T-cell (primary cell): ENCODE data around the gene BCL11B. TPM values are rescaled to one million over a fixed set of nuclear protein-coding genes. Genes with fewer than 3 reads are reported as not detected.

Experiments used
- ATAC-seq, 4 experiments: fragments of 200-7000 bp in 3 of 4; fragments of 150-1000 bp in 1 of 4; cut with Tn5 transposase; replicated peaks in 1 of 4; 1 replicate in 3 of 4; 2 replicates in 1 of 4; pipeline ENCODE4 v1.10.0; 2021; ENCODE audit warnings: moderate library complexity in 3 of 4, mild to moderate bottlenecking in 2 of 4, moderate number of reproducible peaks in 1 of 4
- CTCF ChIA-PET, 2 donors: fragments of 300-600 bp; sonication (Branson Sonifier 250); formaldehyde crosslinking; loops; one replicate each; lab custom pipeline; 2022; ENCODE audit warnings: antibody characterized with exemption in 2 of 2; lab: Charles Lee
- POLR2A ChIA-PET, 2 donors: fragments of 300-600 bp; sonication (Branson Sonifier 250); formaldehyde crosslinking; loops; one replicate each; lab custom pipeline; 2022; ENCODE audit warnings: antibody characterized with exemption in 2 of 2; lab: Charles Lee
- DNase-seq, 35 experiments: peaks; one replicate each; pipeline versions ENCODE4 v3.0.0 to v3.0.0-alpha.2; 2013 to 2023
- H3K27ac ChIP-seq: one replicate; pipeline ENCODE4 v1.5.1; 2013; ENCODE audit warnings: low read length
- H3K27me3 ChIP-seq, 2 experiments: replicated peaks in 1 of 2; 1 replicate in 1 of 2; 2 replicates in 1 of 2; pipeline versions ENCODE4 v1.6.1 to v1.7.0; 2013; ENCODE audit warnings: low read length in 1 of 2, mixed read lengths in 1 of 2; ENCODE audit not compliant: control insufficient read depth in 2 of 2, insufficient read depth in 2 of 2; ENCODE audit errors: extremely low read depth in 1 of 2
- H3K36me3 ChIP-seq, 2 donors: 1 replicate in 1 of 2; 2 replicates in 1 of 2; pipeline versions ENCODE4 v1.6.1 to v1.7.0; 2013; ENCODE audit warnings: low read length in 1 of 2; ENCODE audit not compliant: control insufficient read depth in 2 of 2, insufficient read depth in 1 of 2; ENCODE audit errors: extremely low read depth in 1 of 2
- H3K4me1 ChIP-seq, 2 experiments: 1 replicate in 1 of 2; 2 replicates in 1 of 2; pipeline versions ENCODE4 v1.6.1 to v1.7.0; 2013; ENCODE audit warnings: low read length in 2 of 2, mixed read lengths in 1 of 2; ENCODE audit not compliant: insufficient read depth in 2 of 2, control insufficient read depth in 1 of 2; ENCODE audit errors: extremely low read depth in 1 of 2
- H3K4me3 ChIP-seq, 2 donors: 1 replicate in 1 of 2; 2 replicates in 1 of 2; pipeline versions ENCODE4 v1.5.1 to v1.7.0; 2013; ENCODE audit warnings: mild to moderate bottlenecking in 2 of 2, low read length in 1 of 2, moderate library complexity in 1 of 2; ENCODE audit not compliant: control insufficient read depth in 1 of 2; ENCODE audit errors: extremely low read depth in 1 of 2
- H3K9me3 ChIP-seq: 2 replicates; pipeline ENCODE4 v1.7.0; 2013
- H3K27ac Mint-ChIP-seq, 2 donors: one replicate each; pipeline ENCODE4 v1.8.0; 2020 to 2021; ENCODE audit warnings: mild to moderate bottlenecking in 2 of 2, mixed read lengths in 2 of 2
- H3K27me3 Mint-ChIP-seq, 2 donors: one replicate each; pipeline ENCODE4 v1.8.0; 2021 to 2022; ENCODE audit warnings: mixed read lengths in 2 of 2
- H3K36me3 Mint-ChIP-seq: one replicate; pipeline ENCODE4 v1.8.0; 2021; ENCODE audit warnings: mixed read lengths
- H3K4me1 Mint-ChIP-seq, 3 donors: one replicate each; pipeline ENCODE4 v1.8.0; 2020 to 2022; ENCODE audit warnings: mixed read lengths in 3 of 3, mild to moderate bottlenecking in 1 of 3
- H3K4me3 Mint-ChIP-seq, 3 donors: one replicate each; pipeline ENCODE4 v1.8.0; 2020 to 2022; ENCODE audit warnings: mild to moderate bottlenecking in 3 of 3, mixed read lengths in 3 of 3, moderate library complexity in 3 of 3
- H3K9me3 Mint-ChIP-seq, 3 donors: one replicate each; pipeline ENCODE4 v1.8.0; 2020 to 2022; ENCODE audit warnings: mixed read lengths in 3 of 3
- WGBS: methylation state at CpG from one replicate; pipeline ENCODE4 v1.1.5; 2013; ENCODE audit warnings: missing lambda C conversion rate; ENCODE audit not compliant: insufficient coverage; 5-methylcytosine and 5-hydroxymethylcytosine counted together
- total RNA-seq, 35 experiments: library from RNA in 6 of 35; stranded (reverse) in 6 of 35; fragments of 120-200 nt in 1 of 35; gene quantifications; one replicate each; pipeline versions ENCODE4 v1.2.1 to v1.2.4 and lab custom pipeline; 2013 to 2026

The BCL11B gene
- total RNA-seq, 5 donors from 2014 or later (not counting 1 experiment from before 2014, with no cell fraction given), result 181 to 240 (median 196) TPM

DNA sequence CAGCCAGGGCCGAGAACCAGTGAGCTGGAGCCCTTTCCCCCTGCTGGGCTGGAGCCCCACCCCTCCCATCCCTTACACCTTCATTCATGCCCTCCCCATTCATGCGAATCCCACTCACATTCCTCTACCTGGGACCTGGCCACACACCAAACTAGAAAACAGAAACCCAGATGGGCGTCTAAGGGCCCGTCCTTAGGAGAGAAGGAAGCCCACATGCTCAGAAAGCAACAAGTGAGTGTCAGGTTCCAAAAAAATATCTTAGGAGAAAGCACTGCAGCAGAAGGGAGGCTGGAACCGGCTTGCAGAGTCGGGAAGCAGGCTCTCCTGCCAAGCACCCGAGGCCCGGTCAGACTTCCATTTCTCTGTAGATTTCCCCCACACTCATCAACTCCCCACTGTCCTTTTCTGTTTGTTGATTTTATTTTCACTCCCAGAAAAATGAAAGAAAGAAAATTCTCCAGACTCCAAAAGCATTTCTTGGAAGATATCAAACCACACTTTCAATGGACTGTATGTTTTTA, 13.6 kb downstream of the BCL11B start:
- Mint-ChIP-seq H3K4me3 (peak overlapping the region; percentile 94 to 98 (median 96)), H3K27me3 (no peaks in the 10 kb centered on the region), H3K27ac (peak overlapping the region; percentile 99 to 100), H3K9me3 (no peaks in the 10 kb centered on the region), H3K36me3 (peaks cover 64% of the 10 kb centered on the region), H3K4me1 (peaks cover 99% of the 10 kb centered on the region in 3 donors)
- no peaks in the 10 kb centered on the region for H3K27me3 ChIP-seq
- H3K36me3 ChIP-seq, result peaks cover 5 to 74% of the 10 kb centered on the region in 2 donors
- ChIA-PET POLR2A (interaction anchor here in 1 of 2 donors (0.7 kb wide), 1 partner anchor 18 kb away, joined by 3 read pairs; no protein-coding TSS in a partner anchor), CTCF (interaction anchor here in 1 of 2 donors (0.6 kb wide), 1 partner anchor 18 kb away, joined by 3 read pairs; no protein-coding TSS in a partner anchor)
- H3K27ac ChIP-seq, result peak overlapping the region; percentile 99
- H3K9me3 ChIP-seq, result no peaks in the 10 kb centered on the region
- DNase-seq (peak in 7 of 35 experiments; percentile 6 to 39 (median 19)), ATAC-seq (no peak)
- H3K4me3 ChIP-seq, result peak overlapping the region in 1 of 2 donors; percentile 90
- H3K4me1 ChIP-seq, result peaks cover 76 to 91% of the 10 kb centered on the region in 2 experiments
- WGBS, result 0% methylated on average over 5 of the region's 8 CpGs

DNA sequence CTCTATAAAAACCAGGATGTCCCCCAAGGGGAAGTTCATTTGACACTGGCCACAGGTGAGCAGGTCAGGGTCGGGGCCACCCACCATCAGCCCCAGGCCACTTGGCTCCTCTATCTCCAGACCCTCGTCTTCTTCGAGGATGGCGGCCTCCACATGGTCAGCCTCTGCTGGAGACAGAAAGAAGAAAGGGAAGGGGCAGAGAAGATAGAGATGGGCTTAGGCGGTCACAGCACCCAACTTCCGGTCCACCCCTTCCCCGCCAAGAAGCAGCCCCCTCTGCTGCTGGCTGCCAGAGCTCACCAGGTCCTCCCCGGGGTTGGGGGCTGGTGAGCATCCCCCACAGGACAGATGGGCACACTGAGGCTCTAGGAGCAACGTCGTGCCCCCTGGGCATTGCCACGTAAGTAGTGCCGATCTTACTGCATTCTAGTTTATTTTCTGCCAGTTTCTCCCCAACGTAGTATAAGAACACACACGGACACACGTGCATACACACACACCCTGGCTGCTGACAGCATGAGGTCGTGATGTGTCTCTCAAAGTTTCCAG, 14.2 kb downstream of the BCL11B start:
- no peaks in the 10 kb centered on the region for H3K27me3 ChIP-seq
- DNase-seq (peak in 7 of 35 experiments; percentile 9 to 56 (median 34)), ATAC-seq (no peak)
- ChIA-PET POLR2A (no interaction called here), CTCF (no interaction called here)
- Mint-ChIP-seq H3K27me3 (no peaks in the 10 kb centered on the region), H3K4me1 (peaks cover 99% of the 10 kb centered on the region in 3 donors), H3K4me3 (peak overlapping the region; percentile 94 to 98 (median 96)), H3K36me3 (peaks cover 63% of the 10 kb centered on the region), H3K9me3 (no peaks in the 10 kb centered on the region), H3K27ac (peak overlapping the region; percentile 99 to 100)
- peak overlapping the region in 1 of 2 donors; percentile 90 for H3K4me3 ChIP-seq
- peaks cover 78 to 91% of the 10 kb centered on the region in 2 experiments for H3K4me1 ChIP-seq
- H3K27ac ChIP-seq, result peak overlapping the region; percentile 99
- H3K36me3 ChIP-seq, result peaks cover 5 to 74% of the 10 kb centered on the region in 2 donors
- no peaks in the 10 kb centered on the region for H3K9me3 ChIP-seq
- WGBS, result 14% methylated on average over 7 of the region's 16 CpGs

DNA sequence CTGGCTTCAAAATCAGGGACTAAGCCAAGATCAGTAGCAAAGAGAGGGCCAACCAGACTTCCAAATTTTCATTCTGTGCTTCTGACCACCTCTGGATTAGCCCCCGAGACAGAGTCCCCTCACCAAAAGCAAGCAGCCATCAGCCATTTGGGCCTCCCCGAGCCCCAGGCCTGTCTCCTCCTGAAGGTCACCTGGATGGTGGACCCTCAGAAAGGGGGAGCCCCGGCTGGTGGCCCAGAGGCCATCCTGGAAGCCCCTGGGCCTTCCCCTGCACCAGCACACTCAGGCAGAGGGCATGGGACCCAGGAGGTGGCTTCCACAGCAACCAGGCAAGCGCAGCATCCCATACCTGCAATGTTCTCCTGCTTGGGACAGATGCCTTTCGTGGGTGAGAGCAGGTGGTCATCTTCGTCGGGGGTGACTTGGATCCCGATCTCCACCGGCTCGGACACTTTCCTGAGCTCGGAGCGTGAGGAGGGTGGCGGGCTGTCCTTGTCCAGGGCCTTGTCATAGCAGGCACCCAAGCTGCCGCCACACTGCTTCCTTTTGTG, 14.8 kb downstream of the BCL11B start:
- Mint-ChIP-seq H3K27me3 (no peaks in the 10 kb centered on the region), H3K9me3 (no peaks in the 10 kb centered on the region), H3K4me3 (peak overlapping the region; percentile 94 to 98 (median 96)), H3K27ac (peak overlapping the region; percentile 99 to 100), H3K4me1 (peaks cover 99% of the 10 kb centered on the region in 3 donors), H3K36me3 (peaks cover 58% of the 10 kb centered on the region)
- Histone ChIP-seq H3K4me1 (peaks cover 81 to 92% of the 10 kb centered on the region in 2 experiments), H3K4me3 (peak overlapping the region in 1 of 2 donors; percentile 90), H3K36me3 (peaks cover 5 to 78% of the 10 kb centered on the region in 2 donors), H3K9me3 (no peaks in the 10 kb centered on the region), H3K27me3 (no peaks in the 10 kb centered on the region), H3K27ac (peak overlapping the region; percentile 99)
- WGBS, result 56% methylated on average over 7 of the region's 14 CpGs
- CTCF ChIA-PET, result interaction anchor here in 1 of 2 donors (0.6 kb wide), 2 partner anchors 16 to 19 kb away, joined by 3 read pairs; no protein-coding TSS in a partner anchor
- POLR2A ChIA-PET, result interaction anchor here in 1 of 2 donors (0.6 to 1.6 kb wide), 2 partner anchors 10 to 52 kb away, joined by 3 read pairs; no protein-coding TSS in a partner anchor
- ATAC-seq, result no peak
- peak in 5 of 35 experiments; percentile 1 to 13 (median 7) for DNase-seq

DNA sequence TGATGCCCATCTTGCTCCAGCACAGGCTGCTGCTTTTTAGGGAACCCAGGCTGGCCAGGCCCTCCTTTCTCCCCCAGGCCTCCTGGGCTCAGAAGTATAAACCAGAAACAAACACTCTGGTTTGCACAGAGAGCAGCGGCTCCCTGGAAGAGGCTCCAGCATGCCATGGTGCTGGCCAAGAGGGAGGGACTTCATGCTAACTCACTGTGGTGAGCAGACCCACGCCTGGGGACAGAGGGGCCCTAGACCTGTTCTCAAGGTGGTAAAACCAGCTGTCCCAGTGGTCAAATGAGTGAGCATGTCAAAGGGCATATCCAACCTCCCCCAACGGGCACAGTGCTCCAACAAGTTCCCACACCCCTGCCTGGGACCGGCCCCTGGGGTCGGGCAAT, 15.5 kb downstream of the BCL11B start:
- ATAC-seq (no peak), DNase-seq (peak in 5 of 35 experiments; percentile 5 to 14 (median 8))
- H3K36me3 ChIP-seq, result peaks cover 7 to 78% of the 10 kb centered on the region in 2 donors
- no peaks in the 10 kb centered on the region for H3K9me3 ChIP-seq
- H3K4me3 ChIP-seq, result peak overlapping the region; percentile 35 to 90
- ChIA-PET POLR2A (interaction anchor here in 1 of 2 donors (0.6 to 1.6 kb wide), 2 partner anchors 11 to 51 kb away, joined by 3 read pairs; no protein-coding TSS in a partner anchor), CTCF (interaction anchor here in 1 of 2 donors (0.5 to 0.6 kb wide), 2 partner anchors 19 to 71 kb away, joined by 3 read pairs; no protein-coding TSS in a partner anchor)
- H3K4me3 Mint-ChIP-seq, result peak overlapping the region; percentile 94 to 98 (median 96)
- H3K4me1 ChIP-seq, result peaks cover 81 to 92% of the 10 kb centered on the region in 2 experiments
- peak overlapping the region; percentile 99 to 100 for H3K27ac Mint-ChIP-seq
- no peaks in the 10 kb centered on the region for H3K27me3 ChIP-seq
- 0% methylated on average over 2 of the region's 5 CpGs for WGBS
- H3K36me3 Mint-ChIP-seq, result peaks cover 62% of the 10 kb centered on the region
- peak overlapping the region; percentile 99 for H3K27ac ChIP-seq
- no peaks in the 10 kb centered on the region for H3K27me3 Mint-ChIP-seq
- no peaks in the 10 kb centered on the region for H3K9me3 Mint-ChIP-seq
- H3K4me1 Mint-ChIP-seq, result peaks cover 99% of the 10 kb centered on the region in 3 donors

DNA sequence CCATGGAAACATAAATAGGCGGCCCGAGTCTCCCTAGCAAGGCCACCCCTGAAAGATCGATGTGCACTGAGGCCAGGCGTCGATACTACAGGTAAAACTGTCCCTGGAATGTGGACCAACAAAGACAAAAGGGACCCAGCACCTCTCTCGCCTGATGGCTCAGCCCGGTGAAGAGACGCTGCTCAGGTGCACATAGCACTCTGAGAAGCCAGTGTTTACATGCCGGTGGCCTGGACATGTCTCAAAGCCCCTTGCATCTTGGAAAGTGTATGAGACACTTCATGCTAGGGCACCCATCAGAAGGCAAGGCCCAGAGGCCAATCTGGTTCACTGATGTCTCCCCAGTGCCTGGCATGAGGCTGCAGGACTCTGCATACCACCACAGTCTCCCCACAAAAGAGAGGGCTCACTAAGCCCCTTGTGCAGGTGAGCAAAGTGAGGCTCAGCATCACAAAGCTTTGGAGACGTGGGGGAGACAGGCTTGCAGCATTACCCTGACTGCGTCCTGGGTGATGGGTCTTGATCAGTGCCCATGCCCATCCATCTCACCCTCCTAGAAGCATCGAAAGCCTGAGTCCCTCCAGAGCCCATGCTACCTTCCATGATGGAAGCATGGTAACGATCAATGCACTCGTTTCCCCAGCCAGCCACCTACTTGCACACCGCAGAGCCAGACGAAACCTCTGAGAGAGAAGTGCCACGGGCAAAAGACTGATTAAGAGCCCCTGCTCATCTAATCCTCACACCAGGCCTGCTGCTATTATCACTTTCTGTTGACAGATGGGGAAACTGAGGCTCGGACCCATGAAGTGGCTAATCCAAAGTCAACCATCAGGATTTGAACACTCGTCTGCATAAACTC, 16.1 kb downstream of the BCL11B start:
- H3K27ac Mint-ChIP-seq, result peak overlapping the region; percentile 99 to 100
- H3K36me3 ChIP-seq, result peaks cover 7 to 79% of the 10 kb centered on the region in 2 donors
- no peaks in the 10 kb centered on the region for H3K9me3 ChIP-seq
- no peak for ATAC-seq
- 16% methylated on average over 16 of the region's 19 CpGs for whole genome bisulfite sequencing
- H3K36me3 Mint-ChIP-seq, result peaks cover 62% of the 10 kb centered on the region
- H3K27me3 Mint-ChIP-seq, result no peaks in the 10 kb centered on the region
- peaks cover 99% of the 10 kb centered on the region in 3 donors for H3K4me1 Mint-ChIP-seq
- H3K9me3 Mint-ChIP-seq, result no peaks in the 10 kb centered on the region
- H3K27me3 ChIP-seq, result no peaks in the 10 kb centered on the region
- H3K4me3 Mint-ChIP-seq, result peak overlapping the region; percentile 94 to 98 (median 96)
- peak overlapping the region; percentile 99 for H3K27ac ChIP-seq
- ChIA-PET POLR2A (interaction anchor here (0.6 to 1.6 kb wide), 4 partner anchors 10 to 34 kb away, joined by 3 to 12 read pairs (median 4); no protein-coding TSS in a partner anchor), CTCF (interaction anchor here in 1 of 2 donors (0.5 to 2.0 kb wide), 3 partner anchors 10 to 71 kb away, joined by 3 to 10 read pairs (median 5); no protein-coding TSS in a partner anchor)
- H3K4me1 ChIP-seq, result peaks cover 87 to 92% of the 10 kb centered on the region in 2 experiments
- peak in 8 of 35 experiments; percentile 0 to 28 (median 22) for DNase-seq
- peak overlapping the region; percentile 41 to 90 for H3K4me3 ChIP-seq
